Measurements from ENCODE around the gene PLA2G2E. TPM values are rescaled to one million over a fixed set of nuclear protein-coding genes. Genes with fewer than 3 reads are reported as not detected.

The PLA2G2E gene
- not detected in 2 replicates for total RNA-seq

- TF ChIP-seq, protein P1, sequence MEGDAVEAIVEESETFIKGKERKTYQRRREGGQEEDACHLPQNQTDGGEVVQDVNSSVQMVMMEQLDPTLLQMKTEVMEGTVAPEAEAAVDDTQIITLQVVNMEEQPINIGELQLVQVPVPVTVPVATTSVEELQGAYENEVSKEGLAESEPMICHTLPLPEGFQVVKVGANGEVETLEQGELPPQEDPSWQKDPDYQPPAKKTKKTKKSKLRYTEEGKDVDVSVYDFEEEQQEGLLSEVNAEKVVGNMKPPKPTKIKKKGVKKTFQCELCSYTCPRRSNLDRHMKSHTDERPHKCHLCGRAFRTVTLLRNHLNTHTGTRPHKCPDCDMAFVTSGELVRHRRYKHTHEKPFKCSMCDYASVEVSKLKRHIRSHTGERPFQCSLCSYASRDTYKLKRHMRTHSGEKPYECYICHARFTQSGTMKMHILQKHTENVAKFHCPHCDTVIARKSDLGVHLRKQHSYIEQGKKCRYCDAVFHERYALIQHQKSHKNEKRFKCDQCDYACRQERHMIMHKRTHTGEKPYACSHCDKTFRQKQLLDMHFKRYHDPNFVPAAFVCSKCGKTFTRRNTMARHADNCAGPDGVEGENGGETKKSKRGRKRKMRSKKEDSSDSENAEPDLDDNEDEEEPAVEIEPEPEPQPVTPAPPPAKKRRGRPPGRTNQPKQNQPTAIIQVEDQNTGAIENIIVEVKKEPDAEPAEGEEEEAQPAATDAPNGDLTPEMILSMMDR (IDR thresholded peaks at IDR 0.05; ENCODE audit: insufficient read depth, low read length, severe bottlenecking) = no peak
- no peak within 1 kb of the TSS for H3K4me3 ChIP-seq (ENCODE audit: low read depth, low read length)
- DNase-seq (ENCODE audit: low read depth) = no peak
- FAIRE-seq = peak; percentile 13
- no peaks in the 10 kb centered on the region for H3K36me3 ChIP-seq (ENCODE audit: control insufficient read depth, insufficient read depth, low read length)
- H3K27me3 ChIP-seq (ENCODE audit: control insufficient read depth, insufficient read depth, low read length) = peaks cover 5% of the 10 kb centered on the region
Observed at GRCh38 chr1:19923137-19923952, at the start of gene PLA2G2E. Gene PLA2G2E, minus strand, starts transcription at chr1:19923617. Its CDS starts 58 bp downstream, at chr1:19923559.

DNA sequence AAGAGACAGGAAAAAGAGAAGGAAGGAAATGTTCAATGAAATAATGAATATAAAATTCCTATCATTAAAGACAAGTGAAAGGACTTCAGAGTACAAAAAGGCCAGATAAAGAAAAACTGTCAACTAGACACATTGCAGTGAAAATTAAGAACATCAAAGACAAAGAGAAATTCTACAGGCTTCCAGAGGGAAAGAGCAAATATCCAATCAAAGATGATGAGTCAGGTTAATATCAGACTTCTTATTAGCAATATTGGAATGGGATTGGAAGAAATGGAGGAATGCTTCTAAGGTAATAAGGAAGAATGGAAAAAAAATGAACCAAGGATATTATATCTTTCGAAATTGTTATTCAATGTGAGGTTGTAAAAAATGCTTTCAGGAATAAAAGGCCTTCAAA is 48.2 kb upstream of the PLA2G2E start:
- no peak for DNase-seq (ENCODE audit: low read depth)
- H3K27me3 ChIP-seq (ENCODE audit: control insufficient read depth, insufficient read depth, low read length) = peaks cover 1% of the 10 kb centered on the region
- FAIRE-seq = no peak
- H3K36me3 ChIP-seq (ENCODE audit: control insufficient read depth, insufficient read depth, low read length) = no peaks in the 10 kb centered on the region
- TF ChIP-seq, protein P1 (IDR thresholded peaks at IDR 0.05; ENCODE audit: insufficient read depth, low read length, severe bottlenecking) = no peak
- no peak overlapping the region for H3K4me3 ChIP-seq (ENCODE audit: low read depth, low read length)

DNA sequence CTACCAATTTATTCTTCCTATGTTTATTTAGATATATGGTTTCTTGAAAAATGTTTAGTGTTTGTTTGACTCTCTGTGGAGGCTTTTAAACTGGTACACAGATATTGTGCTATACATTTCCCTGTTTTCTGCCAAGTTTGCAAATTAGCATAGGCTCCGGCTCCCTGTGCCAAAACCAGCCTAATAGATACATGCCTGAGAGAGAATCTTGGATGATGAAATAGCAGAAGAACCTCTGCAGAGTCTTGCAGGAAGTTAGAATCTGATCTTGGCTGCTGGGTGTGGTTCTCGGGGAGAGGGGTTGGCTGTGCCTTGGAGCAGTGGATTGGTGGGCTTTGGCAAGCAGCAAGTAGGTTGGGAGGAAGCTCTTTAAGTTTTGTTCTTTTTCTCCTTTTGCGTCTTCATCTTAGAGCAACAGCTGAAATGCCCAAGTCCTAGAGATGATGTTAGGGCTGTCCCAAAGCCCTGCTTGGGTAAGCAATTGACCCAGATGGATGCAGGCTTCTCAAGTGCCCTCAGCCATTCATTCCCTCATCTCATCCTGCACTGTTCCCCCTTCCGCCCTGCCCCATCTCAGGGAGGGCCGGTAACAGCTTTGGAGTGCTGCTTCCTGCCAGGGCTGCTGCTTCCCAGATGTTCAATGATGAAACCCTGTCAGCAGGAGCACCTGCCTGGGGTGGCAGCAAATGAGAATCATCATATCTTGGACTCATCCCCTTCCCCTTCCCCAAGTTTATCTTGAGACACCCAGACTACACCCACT is 46.7 kb upstream of the PLA2G2E start:
- Histone ChIP-seq H3K27me3 (ENCODE audit: control insufficient read depth, insufficient read depth, low read length) (no peaks in the 10 kb centered on the region), H3K4me3 (ENCODE audit: low read depth, low read length) (no peak overlapping the region), H3K36me3 (ENCODE audit: control insufficient read depth, insufficient read depth, low read length) (no peaks in the 10 kb centered on the region)
- TF ChIP-seq, protein P1 (IDR thresholded peaks at IDR 0.05; ENCODE audit: insufficient read depth, low read length, severe bottlenecking) = no peak
- DNase-seq (ENCODE audit: low read depth) (no peak), FAIRE-seq (peak; percentile 87)

GRCh38 chr1:19967808-19968207 is 44.4 kb upstream of the PLA2G2E start:
- no peak overlapping the region for H3K4me3 ChIP-seq (ENCODE audit: low read depth, low read length)
- H3K36me3 ChIP-seq (ENCODE audit: control insufficient read depth, insufficient read depth, low read length) = no peaks in the 10 kb centered on the region
- peak; percentile 23 for FAIRE-seq
- DNase-seq (ENCODE audit: low read depth) = no peak
- TF ChIP-seq, protein P1 (IDR thresholded peaks at IDR 0.05; ENCODE audit: insufficient read depth, low read length, severe bottlenecking) = no peak
- H3K27me3 ChIP-seq (ENCODE audit: control insufficient read depth, insufficient read depth, low read length) = peaks cover 4% of the 10 kb centered on the region

DNA sequence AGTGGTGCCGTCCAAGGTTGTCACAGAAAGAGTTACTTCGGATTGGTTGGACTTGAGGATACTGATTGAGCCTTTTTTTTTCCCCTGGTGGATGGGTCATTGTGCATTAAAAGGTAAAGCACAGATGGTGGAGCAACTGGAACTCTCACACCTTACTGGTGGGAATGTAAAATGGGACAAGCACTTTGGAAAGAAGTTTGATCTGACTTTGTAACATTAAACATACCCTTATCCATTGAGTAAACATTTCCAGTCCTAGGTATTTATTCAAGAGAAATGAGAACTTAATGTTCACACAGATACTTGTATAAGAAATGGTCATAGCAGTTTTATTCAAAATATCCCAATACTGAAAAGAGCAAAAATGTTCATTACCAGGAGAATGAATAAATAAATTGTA is 41.1 kb upstream of the PLA2G2E start:
- H3K36me3 ChIP-seq (ENCODE audit: control insufficient read depth, insufficient read depth, low read length) = no peaks in the 10 kb centered on the region
- TF ChIP-seq, protein P1 (IDR thresholded peaks at IDR 0.05; ENCODE audit: insufficient read depth, low read length, severe bottlenecking) = no peak
- no peak overlapping the region for H3K4me3 ChIP-seq (ENCODE audit: low read depth, low read length)
- DNase-seq (ENCODE audit: low read depth) = no peak
- peaks cover 4% of the 10 kb centered on the region for H3K27me3 ChIP-seq (ENCODE audit: control insufficient read depth, insufficient read depth, low read length)
- peak; percentile 13 for FAIRE-seq
